HG03354 (cell line): ENCODE data around the gene MISP.
"Not testable (repeated sequence)": the region's sequence is repeated elsewhere in the genome, so short reads cannot be mapped to it uniquely, and the experiment has no call there.

ENCODE experiments used
- ATAC-seq: cut with Tn5 transposase; IDR thresholded peaks from one replicate; pipeline ENCODE4 v1.9.1; 2021; ENCODE audit warnings: mild to moderate bottlenecking; ENCODE audit not compliant: unreplicated experiment, poor library complexity, severe bottlenecking

The MISP gene

GRCh38 chr19:745138-745537 lies 5.8 kb upstream of the MISP start:
- ATAC-seq = not testable (repeated sequence)

DNA sequence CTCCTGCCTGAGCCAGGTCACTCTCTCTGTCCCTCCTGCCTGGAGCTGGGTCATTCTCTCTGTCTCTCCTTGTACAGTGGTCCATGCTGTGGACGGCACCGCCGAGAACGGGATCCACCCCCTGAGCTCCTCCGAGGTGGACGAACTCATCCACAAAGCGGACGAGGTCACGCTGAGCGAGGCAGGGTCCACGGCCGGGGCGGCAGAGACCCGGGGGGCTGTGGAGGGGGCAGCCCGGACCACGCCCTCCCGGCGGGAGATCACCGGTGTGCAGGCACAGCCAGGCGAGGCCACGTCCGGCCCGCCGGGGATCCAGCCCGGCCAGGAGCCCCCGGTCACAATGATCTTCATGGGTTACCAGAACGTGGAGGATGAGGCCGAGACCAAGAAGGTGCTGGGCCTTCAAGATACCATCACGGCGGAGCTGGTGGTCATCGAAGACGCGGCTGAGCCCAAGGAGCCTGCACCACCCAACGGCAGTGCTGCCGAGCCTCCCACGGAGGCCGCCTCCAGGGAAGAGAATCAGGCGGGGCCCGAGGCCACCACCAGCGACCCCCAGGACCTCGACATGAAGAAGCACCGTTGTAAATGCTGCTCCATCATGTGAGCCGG lies 4.6 kb upstream of the MISP start:
- no peak for ATAC-seq

- no peak for ATAC-seq
Measured at GRCh38 chr19:746956-747355, 4.0 kb upstream of the MISP start.

DNA sequence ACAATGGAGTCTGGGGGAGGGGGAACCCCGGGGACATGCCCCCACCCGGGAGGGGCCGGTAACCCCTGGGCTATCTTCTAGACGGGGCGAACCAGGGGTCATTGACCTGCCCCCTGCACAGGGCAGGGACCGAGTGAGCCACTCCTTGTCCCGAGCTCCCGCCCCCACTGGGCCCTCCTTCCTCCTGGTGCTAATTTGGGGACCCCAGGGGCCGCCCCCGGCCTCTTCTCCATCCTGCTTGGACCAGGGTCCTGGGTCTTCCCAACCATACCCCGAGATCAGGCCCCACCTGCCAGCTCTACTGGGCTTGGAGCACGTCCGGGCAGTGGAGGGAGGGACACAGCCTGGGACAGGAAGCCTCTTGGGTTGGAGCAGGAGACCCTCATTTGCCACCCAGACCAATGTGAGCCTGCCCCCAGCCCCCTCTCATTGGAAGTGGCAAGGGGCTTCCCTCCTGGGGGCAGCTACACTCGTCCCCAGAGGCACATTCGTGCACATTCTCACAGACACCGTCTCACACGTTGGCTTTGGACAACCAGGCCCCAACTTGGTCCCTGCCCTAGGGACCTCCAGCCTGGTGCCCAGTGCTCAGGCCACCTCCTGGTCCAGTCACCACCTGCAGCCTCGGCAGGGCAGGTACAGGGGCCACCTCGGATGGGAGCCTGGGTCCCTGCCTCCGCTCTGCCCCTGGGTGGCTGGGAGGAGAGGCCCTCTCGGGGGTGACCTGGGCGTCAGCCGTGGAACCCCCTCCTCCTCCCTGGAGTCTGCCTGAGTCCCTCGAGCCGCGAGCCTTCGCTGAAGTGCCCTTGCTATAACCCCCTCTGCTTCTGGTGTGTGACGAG lies 3.3 kb upstream of the MISP start:
- ATAC-seq = no peak

- ATAC-seq = no peak
Measured at GRCh38 chr19:748274-748598, 2.7 kb upstream of the MISP start.

GRCh38 chr19:749811-750210 lies 1.1 kb upstream of the MISP start:
- ATAC-seq = no peak

GRCh38 chr19:751501-752341 lies 809 bp downstream of the MISP start:
- ATAC-seq = no peak

GRCh38 chr19:752652-753517 lies 2.0 kb downstream of the MISP start:
- no peak for ATAC-seq

- ATAC-seq = no peak
Measured at GRCh38 chr19:754530-754929, 3.6 kb downstream of the MISP start.

DNA sequence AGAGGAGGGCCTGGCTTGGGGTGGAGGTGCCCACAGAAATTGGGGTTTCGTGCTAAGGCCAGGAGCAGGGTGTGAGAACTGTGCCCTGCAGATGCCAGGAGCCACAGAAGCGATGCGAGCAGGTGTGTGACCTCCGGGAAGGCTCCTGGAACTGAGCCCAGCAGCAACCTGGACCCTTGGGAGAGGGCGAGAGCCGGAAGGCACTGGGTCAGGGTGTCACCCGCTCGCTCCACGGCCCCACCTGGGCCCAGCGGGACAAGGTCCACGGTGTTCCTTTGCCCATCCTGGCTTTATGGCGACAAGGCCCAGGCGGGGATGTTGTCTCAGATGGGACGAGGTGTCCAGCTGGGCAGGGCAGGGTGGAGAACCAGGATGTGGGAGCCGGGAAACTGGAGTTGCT lies 4.2 kb downstream of the MISP start:
- ATAC-seq = no peak

DNA sequence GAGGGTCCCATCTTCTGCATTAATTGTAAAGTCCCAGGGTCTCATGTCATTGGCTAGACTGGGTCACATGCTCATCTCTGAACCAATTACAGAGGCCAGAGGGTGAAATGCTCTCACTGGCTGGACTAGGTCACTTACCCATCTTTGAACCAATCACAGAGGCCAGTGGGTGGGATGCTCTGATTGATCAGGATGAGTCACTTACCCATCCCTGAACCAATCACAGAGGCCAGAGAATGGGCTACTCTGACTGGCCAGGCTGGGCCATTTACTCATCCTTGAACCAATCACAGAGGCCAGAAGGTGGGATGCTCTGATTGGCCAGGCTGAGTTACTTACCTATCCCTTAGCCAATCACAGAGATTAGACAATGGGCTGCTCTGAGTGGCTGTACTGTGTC lies 5.3 kb downstream of the MISP start:
- no peak for ATAC-seq

- ATAC-seq = no peak
Measured at GRCh38 chr19:756821-757688, 6.1 kb downstream of the MISP start.

- no peak for ATAC-seq
Measured at GRCh38 chr19:757811-758668, 7.1 kb downstream of the MISP start.

- ATAC-seq = no peak
Measured at GRCh38 chr19:763181-763580, 12.3 kb downstream of the MISP start.

DNA sequence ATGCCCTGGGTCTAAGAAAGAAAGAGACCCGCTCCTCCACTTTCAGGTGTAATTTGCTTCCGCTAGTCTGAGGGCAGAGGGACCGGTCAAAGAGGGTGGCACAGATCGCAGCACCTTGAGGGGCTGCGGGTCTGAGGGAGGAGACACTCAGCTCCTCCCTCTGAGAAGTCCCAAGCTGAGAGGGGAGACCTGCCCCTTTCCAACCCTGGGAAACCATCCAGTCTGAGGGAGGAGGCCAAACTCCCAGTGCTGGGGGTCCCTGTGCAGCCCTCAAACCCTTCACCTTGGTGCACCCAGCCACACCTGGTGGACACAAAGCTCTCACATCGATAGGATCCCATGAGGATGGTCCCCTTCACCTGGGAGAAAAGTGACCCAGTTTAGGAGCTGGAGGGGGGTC lies 13.0 kb downstream of the MISP start:
- no peak for ATAC-seq

- ATAC-seq = no peak
Measured at GRCh38 chr19:764301-764700, 13.4 kb downstream of the MISP start.

GRCh38 chr19:765179-765738 lies 14.3 kb downstream of the MISP start:
- ATAC-seq = no peak

- ATAC-seq = no peak
Measured at GRCh38 chr19:768424-768823, 17.5 kb downstream of the MISP start.
